OCI-LY7 (cell line): ENCODE results near the gene LGSN.

Experiments
- CTCF ChIP-seq: fragments of 200-600 bp; sonication (generic); conservative IDR thresholded peaks from 2 replicates; pipeline ENCODE4 v1.5.1; 2014; ENCODE audit warnings: mild to moderate bottlenecking, antibody characterized with exemption, low read length, moderate library complexity, mixed read lengths
- EZH2phosphoT487 ChIP-seq: fragments of 200-600 bp; sonication (generic); IDR thresholded peaks from 2 replicates; pipeline ENCODE4 v1.6.1; 2018; ENCODE audit warnings: low read depth, borderline replicate concordance, mild to moderate bottlenecking, mixed run types, antibody characterized with exemption, low read length, moderate library complexity, mixed read lengths

- TF ChIP-seq CTCF (no peak), EZH2phosphoT487 (no peak)
Measured at GRCh38 chr6:63317641-63318040, 2.1 kb downstream of the LGSN start.
